Measurements from ENCODE around the gene BUD23.

GRCh38 chr7:73742338-73742752 lies 58.9 kb downstream of the BUD23 start:
- TF ChIP-seq TAF1 (IDR thresholded peaks at IDR 0.05; ENCODE audit: low read depth, low read length) = no peak
- TF ChIP-seq POLR2A (IDR thresholded peaks at IDR 0.05; ENCODE audit: low read depth, low read length) = no peak
